GM21717 (cell line): ENCODE results near the gene CCNY.
"Not testable (repeated sequence)": the region's sequence is repeated elsewhere in the genome, so short reads cannot be mapped to it uniquely, and the experiment has no call there.

ENCODE experiments used
- ATAC-seq: cut with Tn5 transposase; IDR thresholded peaks from one replicate; pipeline ENCODE4 v1.9.1; 2021; ENCODE audit warnings: mild to moderate bottlenecking, moderate library complexity; ENCODE audit not compliant: unreplicated experiment

The CCNY gene

GRCh38 chr10:35353805-35354204 lies 17.5 kb downstream of the CCNY start:
- no peak for ATAC-seq

DNA sequence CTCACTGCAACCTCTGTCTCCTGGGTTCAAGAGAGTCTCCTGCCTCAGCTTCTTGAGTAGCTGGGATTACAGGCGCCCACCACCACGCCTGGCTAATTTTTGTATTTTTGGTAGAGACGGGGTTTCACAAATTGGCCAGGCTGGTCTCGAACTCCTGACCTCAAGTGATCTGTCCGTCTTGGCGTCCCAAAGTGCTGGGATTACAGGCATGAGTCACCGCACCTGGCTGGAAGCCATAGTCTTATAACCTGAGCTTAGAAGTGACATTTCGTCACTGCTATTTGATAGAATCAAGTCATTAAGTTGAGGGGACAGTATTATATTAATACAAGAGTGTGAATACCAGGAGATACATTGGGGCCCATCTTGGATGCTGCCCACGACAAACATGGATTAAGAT lies 17.9 kb downstream of the CCNY start:
- not testable (repeated sequence) for ATAC-seq

DNA sequence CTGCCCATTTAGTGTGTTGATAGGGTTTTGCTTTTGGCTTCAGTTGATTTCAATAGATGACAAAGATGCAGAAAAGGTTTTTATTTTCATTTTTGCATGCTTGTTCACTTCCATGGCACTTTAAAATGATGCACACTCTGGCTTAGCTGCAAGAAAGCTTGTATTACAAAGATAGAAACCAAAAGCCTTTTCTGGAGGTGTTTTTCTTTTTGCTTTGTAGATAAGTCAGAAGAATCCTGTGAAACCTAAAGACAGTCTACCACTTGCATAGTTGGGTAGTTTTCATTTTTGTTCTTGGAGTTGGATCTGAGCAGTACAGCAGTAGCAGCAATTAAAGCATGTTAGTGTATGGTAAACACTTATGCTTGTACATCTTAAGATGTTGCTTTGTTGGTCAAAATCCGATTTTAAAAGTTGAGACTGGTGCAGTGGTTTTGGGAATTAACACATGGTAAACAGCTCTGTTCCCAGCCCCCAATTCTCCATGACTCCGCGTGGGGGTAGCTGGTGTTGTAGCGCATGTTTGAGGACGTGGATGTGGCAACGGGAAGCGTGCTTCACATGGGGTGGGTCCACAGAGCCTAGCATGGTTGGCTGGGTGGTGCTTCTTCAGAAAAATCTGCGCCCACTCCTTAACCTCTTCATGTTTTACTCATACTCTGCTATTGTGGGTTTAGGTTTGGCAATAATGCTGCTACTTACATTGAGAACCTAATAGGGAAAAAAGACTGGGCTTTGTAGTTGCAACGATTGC lies 19.8 kb downstream of the CCNY start:
- peak; percentile 83 for ATAC-seq

DNA sequence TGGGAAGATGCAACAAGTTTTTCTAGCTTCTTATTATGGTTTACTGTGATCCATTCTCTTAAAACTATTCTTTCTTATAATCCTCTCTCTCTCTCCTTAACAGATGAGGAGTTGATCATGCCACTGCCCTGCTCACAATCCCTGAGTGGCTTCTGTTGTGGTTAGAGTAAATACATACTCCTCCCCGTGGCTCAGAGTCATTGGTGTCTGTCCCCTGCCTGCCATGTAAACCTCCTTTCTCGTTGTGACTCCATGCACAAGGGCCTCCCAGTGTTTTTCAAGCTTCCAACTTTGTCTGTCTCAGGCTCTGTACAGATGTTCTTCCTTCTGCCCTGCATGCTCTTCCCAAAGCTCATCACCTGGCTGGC lies 20.4 kb downstream of the CCNY start:
- no peak for ATAC-seq

GRCh38 chr10:35359056-35359455 lies 22.7 kb downstream of the CCNY start:
- ATAC-seq = no peak

DNA sequence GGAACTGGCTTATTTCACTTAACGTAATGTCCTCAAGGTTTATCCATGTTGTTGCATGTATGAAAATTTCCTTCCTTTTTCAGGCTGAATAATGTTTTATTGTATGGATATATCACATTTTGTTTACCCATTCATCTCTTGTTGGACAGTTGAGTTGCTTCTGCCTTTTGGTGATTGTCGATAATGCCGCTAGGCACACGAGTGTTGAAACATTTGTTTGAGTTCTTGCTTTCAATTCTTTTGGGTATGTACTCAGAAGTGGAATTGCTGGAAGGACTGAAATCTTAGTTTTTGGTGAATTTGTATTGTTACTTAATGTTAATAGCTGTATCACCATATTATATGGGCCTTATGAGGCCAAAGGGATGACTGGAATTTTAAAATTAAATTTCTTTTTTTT lies 23.6 kb downstream of the CCNY start:
- ATAC-seq = no peak

DNA sequence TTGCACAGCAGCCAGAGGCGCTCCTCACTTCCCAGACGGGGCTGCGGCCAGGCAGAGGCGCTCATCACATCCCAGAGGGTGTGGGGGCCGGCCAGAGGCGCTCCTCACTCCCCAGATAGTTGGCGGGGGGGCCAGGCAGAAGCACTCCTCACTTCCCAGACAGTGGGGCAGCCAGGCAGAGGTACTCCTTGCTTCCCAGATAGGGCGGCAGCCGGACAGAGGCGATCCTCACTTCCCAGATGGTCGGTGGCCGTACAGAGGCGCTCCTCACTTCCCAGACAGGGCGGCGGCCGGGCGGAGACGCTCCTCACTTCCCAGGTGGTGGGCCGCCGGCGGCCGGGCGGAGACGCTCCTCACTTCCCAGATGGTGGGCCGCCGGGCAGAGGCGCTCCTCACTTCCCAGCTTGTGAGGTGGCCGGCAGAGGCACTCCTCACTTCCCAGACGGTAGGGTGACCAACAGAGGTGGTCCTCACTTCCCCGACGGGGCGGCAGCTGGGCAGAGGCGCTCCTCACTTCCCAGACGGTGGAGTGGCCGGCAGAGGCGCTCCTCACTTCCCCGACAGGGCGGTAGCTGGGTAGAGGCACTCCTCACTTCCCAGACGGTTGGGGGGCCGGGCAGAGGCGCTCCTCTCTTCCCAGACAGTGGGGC lies 26.5 kb downstream of the CCNY start:
- ATAC-seq = no peak

GRCh38 chr10:35363587-35363986 lies 27.3 kb downstream of the CCNY start:
- ATAC-seq = no peak

DNA sequence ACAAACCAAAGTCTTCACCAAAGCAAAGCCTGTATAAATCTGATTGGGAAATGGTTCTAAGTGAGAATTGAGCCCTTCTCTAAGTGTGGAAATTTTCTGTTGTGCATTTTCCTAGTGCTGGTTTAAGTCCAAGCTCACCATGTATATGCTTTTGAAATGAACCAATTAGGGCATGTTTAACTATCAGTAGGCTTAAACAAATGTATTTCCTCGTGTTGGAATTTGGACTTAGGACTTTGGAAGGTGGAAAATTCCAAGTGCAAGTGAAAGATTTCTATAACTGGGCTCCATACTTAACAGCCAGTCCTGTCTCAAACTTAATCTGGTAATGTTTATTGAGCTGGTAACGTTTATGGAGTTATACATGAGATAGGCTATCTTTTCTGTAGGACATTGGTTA lies 28.5 kb downstream of the CCNY start:
- ATAC-seq = no peak

- ATAC-seq = no peak
Observed at GRCh38 chr10:35365994-35366393, 29.7 kb downstream of the CCNY start.

DNA sequence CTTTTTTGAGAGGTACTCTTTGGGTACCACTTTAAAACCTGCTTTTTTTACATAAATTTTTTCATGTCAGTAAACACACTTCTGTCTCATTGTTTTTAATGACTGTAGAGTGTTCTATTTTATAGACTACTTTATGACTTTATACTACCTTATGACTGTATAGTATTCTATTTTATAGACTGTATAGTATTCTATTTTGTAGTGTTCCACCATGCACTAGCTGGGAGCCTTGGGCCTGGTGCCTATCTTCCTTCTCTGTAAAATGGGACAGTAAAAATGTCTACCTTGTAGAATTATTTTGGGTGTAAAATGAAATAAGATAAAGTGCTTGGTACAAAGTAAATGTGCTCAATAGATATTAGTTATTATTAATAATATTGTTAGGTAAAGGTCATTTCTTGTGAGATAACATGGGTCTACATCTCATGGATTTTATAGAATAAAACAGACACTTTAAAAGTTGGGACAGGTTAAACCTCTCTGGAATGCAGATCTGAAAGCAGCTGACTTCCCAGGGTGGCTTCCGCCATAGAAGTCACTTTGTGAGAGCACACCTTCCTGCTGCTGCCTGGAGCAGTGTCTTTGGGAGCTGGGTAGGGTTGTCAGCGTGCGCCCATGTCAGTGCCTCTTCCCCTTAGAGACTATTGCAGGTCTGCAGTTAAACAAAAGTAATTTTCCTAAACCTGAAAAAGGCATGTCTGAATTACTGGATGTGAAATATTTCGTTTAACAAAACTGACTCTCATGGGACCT lies 31.0 kb downstream of the CCNY start:
- no peak for ATAC-seq

GRCh38 chr10:35367982-35368381 lies 31.7 kb downstream of the CCNY start:
- no peak for ATAC-seq

DNA sequence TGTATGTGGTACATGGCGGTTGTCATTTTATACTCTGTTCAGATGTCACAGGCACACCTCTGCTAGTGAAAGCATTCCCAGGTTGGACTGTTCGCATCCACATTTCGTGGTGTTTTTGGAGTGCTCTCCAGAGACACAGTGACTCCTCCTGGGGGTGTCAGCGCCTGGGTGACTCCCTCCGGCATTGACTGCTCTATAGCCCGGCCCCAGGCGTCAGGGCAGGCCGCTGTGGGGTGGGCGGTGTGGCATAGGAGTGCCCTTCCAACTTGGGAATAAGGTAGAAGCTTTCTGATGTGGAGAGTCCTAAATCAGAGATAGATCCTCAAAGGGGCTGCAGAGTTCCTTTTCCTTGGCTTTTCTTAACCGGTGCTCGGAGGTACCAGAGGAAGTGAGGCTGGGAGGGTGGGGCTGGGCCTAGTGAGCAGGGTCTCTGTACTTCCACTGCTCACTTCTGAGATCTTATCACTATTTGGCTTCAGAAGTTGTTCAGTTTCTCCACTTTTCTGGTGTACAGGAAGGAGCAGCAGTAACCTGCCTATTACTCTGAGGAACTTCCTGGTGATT lies 32.3 kb downstream of the CCNY start:
- ATAC-seq = no peak

- ATAC-seq = no peak
Observed at GRCh38 chr10:35369049-35369611, 32.8 kb downstream of the CCNY start.

DNA sequence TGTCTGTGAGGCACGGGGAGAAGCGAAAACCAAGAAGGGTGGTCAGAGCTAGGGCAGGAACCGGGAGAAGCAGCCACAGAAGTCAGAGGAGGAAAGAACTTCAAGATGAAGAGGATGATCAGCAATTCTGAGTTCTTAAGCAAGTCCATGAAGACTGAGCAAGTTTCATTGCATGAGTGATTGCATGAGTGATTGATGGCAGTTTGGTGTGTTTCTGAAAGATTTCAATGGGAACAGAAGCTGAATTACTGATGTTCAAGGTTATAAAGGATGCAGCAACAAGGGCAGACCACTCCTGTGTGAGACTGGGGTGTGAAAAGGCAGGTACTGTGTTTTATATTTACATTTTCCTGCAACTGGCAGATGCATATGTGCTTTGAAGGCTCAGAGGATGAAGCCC lies 35.4 kb downstream of the CCNY start:
- no peak for ATAC-seq

DNA sequence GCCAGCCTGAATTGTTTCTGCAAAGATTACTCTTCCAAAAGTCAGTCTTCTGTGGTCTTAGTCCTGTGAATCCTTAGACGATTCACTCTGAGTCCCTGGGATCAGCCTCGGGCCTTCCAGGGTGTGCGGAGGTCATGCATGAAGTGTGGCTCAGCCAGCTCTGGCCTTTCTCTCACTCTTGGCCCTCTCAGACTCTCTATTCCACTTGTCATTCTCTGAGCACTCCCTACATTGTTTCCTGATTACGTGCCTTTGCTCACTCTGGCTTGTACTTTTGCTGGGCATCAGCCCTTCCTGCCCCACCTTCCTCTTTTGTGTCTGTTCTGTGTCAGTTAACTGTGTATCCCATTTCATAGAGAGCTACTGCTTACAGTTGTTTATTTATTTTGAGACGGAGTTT lies 36.0 kb downstream of the CCNY start:
- ATAC-seq = no peak

DNA sequence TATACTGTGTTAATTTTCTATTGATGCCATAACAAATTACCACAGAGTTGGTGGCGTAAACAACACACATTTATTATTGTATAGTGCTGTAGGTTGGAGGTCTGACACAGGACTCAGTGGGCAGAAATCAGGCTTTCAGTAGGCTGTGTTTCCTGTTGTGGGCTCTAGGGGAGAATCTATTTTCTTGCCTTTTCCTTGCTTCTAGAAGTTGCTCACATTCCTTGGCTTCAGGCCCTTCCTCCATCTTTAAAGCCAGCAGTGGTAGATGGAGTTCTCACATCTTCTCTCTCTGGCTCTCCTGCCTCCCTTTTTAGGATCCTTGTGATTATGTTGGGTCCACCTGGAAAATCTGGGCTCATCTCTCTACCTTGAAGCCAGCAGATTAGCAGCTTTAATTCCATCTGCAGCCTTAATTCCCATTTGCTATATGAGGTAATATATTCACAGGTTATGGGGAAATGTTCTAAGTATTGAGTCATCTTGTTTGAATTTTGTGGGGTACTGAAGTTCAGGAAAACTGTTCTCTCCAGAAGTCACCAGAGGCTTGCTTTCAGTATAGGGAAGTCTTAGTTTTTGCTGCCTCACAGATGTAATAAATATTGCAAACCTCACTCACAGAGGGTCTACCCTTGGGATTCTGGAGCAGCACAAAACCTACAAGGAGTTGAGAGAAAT lies 38.9 kb downstream of the CCNY start:
- no peak for ATAC-seq

GRCh38 chr10:35377050-35377728 lies 40.9 kb downstream of the CCNY start:
- ATAC-seq = no peak

DNA sequence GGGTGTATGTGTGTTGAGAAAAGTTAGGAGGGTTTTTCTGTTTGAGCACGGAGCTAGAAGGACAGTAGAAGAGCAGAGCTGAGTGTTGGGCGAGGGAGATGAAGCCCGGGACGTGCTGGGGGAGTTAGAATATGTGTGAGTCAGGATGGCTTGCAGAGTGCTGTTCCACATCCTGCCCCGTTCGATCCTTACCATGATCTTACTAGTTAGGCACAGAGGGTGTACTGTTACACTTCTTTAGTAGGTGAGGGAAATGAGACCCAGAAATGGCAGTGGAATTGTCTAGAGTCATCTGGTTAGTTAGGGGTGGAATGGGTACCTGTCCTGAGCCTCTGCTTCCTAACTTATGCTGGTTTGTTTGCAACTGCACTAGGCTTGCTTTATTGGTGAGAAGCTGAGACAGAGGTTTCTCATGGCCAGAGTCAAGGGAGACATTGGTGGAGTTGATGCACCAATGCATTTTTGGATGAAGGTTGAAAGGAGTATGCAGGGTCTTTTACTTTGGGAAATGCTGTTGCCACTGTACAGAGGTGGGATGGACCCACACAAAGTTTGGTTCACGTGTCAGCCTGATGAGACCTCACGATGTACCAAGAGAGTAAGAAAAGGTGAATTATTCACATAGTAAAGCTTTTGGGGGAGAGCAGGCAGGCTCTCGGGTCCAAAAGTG lies 42.4 kb downstream of the CCNY start:
- ATAC-seq = peak; percentile 29
